Activated CD4-positive, alpha-beta memory T cell treated with anti-CD3 and anti-CD28 coated beads, Interleukin-2, amount 10 ng/mL, durations not matched to agents 7 days and 5 days (primary cell): ENCODE measurements around the gene CACNA1A. TPM values are rescaled to one million over a fixed set of nuclear protein-coding genes. Genes with fewer than 3 reads are reported as not detected.
"Not testable (repeated sequence)": the region's sequence is repeated elsewhere in the genome, so short reads cannot be mapped to it uniquely, and the experiment has no call there.

Source experiments
- CTCF ChIA-PET: fragments of 350-600 bp; sonication (Branson Sonifier 250); formaldehyde crosslinking; loops from one replicate; lab custom pipeline; 2021; ENCODE audit warnings: antibody characterized with exemption, inconsistent platforms; lab: Charles Lee
- POLR2A ChIA-PET: fragments of 350-600 bp; sonication (Branson Sonifier 250); formaldehyde crosslinking; loops from one replicate; lab custom pipeline; 2021; ENCODE audit warnings: antibody characterized with exemption; lab: Charles Lee
- DNase-seq: peaks from one replicate; pipeline ENCODE4 v3.0.0-alpha.2; 2020
- H3K27ac Mint-ChIP-seq: one replicate; pipeline ENCODE4 v1.8.0; 2021; ENCODE audit warnings: mild to moderate bottlenecking, mixed read lengths
- H3K27me3 Mint-ChIP-seq: one replicate; pipeline ENCODE4 v1.8.0; 2021; ENCODE audit warnings: mixed read lengths
- H3K36me3 Mint-ChIP-seq: one replicate; pipeline ENCODE4 v1.8.0; 2021; ENCODE audit warnings: low read depth, mixed read lengths
- H3K4me1 Mint-ChIP-seq: one replicate; pipeline ENCODE4 v1.8.0; 2021; ENCODE audit warnings: mixed read lengths
- H3K4me3 Mint-ChIP-seq: one replicate; pipeline ENCODE4 v1.8.0; 2021; ENCODE audit warnings: mild to moderate bottlenecking, mixed read lengths
- H3K9me3 Mint-ChIP-seq: one replicate; pipeline ENCODE4 v1.8.0; 2021; ENCODE audit warnings: mixed read lengths
- total RNA-seq, 2 experiments: library from RNA; stranded (reverse); gene quantifications; one replicate each; pipeline ENCODE4 v1.2.3, GENCODE V29; 2021

The CACNA1A gene
- total RNA-seq, 2 experiments from 2014 or later = 3.6 to 4.1 TPM

DNA sequence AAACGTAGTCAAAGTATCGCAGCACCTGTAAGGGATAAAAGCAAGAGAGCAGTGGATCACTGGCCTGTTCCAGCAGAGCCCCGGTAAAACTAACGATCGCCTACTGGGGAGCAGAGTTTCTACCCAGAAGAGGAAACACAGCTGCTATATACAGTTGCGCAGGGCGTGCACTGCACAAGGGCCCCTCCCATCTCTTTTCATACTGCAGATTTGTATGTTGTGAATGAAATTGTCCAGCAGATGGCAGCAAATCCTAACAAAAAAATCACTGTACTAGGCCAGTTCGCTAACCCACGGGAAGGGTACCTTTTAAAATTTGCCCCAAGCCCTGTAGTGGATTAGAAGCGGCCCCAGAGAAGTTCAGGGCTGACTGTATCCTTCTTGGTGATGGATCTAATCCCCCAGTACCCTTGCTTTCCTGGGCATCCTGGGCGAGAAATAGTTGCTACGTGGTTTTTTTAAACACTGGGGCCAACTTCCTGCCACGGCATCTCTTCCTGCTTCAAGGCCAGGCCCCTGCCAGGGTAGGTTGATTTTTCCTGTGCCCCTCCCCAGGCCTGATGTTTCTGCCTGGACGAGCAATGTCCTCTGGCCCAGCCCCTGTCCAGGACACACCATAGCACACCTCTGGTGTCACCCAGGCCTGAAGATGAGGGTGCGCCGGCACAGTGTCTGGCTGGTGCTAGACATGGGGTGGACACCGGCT lies 229.0 kb downstream of the CACNA1A start:
- POLR2A ChIA-PET = interaction anchor here (0.7 to 1.4 kb wide), 3 partner anchors 16 to 585 kb away, joined by 3 to 4 read pairs (median 3); no protein-coding TSS in a partner anchor
- Mint-ChIP-seq H3K27me3 (no peaks in the 10 kb centered on the region), H3K36me3 (peaks cover 3% of the 10 kb centered on the region), H3K4me1 (peaks cover 31% of the 10 kb centered on the region), H3K9me3 (no peaks in the 10 kb centered on the region), H3K4me3 (peak overlapping the region; percentile 38), H3K27ac (peak overlapping the region; percentile 87)
- CTCF ChIA-PET = interaction anchor here (0.6 to 3.6 kb wide), 39 partner anchors 9 to 1071 kb away, joined by 3 to 43 read pairs (median 4); partner anchors contain the start of genes ASF1B, IER2 and STX10
- DNase-seq = peak; percentile 74

DNA sequence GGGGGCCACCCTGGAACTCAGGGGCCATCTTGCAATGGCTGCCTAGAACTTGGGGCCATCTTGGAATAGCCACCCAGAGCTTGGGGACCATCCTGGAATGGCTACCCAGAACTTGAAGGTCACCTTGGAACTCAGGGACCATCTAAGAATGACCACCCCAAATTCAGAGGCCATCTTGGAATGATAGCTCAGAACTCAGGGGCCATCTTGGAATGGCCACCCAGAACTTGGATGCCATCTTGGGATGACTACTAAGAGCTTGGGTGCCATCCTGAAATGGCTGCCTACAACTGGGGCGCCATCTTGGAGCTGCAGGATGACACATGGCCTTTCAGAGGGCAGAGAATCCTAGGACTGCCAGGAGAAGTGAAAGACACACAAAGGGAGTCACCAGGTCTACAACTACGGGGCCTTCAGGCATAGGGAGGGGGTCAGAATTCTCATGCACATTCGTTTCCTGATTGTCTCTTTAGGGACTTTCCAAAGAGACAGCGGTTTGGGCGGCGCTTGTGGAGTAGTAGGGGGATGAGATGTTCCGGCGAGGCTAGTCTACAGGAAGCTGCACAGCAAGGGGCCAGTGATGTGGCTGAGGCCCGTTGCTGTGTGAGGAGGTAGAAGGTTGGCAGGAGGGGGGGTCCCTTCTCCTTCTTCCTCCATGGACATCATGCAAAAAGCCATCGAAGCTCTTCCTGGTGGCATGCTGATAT lies 231.1 kb downstream of the CACNA1A start:
- peaks cover 3% of the 10 kb centered on the region for H3K36me3 Mint-ChIP-seq
- no peaks in the 10 kb centered on the region for H3K27me3 Mint-ChIP-seq
- H3K4me3 Mint-ChIP-seq = peak overlapping the region; percentile 4
- POLR2A ChIA-PET = interaction anchor here (1.4 kb wide), 1 partner anchor 79 kb away, joined by 3 read pairs; no protein-coding TSS in a partner anchor
- DNase-seq = peak; percentile 42
- H3K27ac Mint-ChIP-seq = peak overlapping the region; percentile 23
- peaks cover 31% of the 10 kb centered on the region for H3K4me1 Mint-ChIP-seq
- H3K9me3 Mint-ChIP-seq = no peaks in the 10 kb centered on the region
- CTCF ChIA-PET = interaction anchor here (0.7 to 1.3 kb wide), 3 partner anchors 12 to 80 kb away, joined by 3 to 6 read pairs (median 3); no protein-coding TSS in a partner anchor

GRCh38 chr19:13270514-13271105 lies 235.7 kb downstream of the CACNA1A start:
- peaks cover 3% of the 10 kb centered on the region for H3K36me3 Mint-ChIP-seq
- peaks cover 6% of the 10 kb centered on the region for H3K4me1 Mint-ChIP-seq
- no peaks in the 10 kb centered on the region for H3K27me3 Mint-ChIP-seq
- DNase-seq = no peak
- no peak overlapping the region for H3K27ac Mint-ChIP-seq
- ChIA-PET POLR2A (no interaction called here), CTCF (no interaction called here)
- no peaks in the 10 kb centered on the region for H3K9me3 Mint-ChIP-seq
- H3K4me3 Mint-ChIP-seq = no peak overlapping the region

DNA sequence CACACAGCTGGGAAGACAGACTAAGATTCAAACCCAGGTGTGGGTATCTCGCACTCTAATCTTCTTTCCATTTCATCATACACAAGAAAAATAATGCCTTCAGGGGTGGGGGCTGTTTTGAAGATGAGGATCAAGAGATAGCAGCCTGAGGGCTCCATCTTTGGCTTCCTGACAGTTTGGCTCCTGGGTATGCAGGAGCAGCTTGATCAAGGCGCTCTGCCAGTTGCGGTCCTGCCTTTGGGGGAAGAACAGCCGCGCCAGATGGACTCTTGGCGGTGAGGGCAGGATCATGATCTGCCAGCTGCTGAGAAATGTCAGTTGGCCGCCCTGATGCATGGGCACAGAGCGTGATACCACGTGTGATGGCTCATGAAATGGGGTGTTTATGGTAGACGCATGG lies 236.9 kb downstream of the CACNA1A start:
- POLR2A ChIA-PET = no interaction called here
- H3K9me3 Mint-ChIP-seq = no peaks in the 10 kb centered on the region
- CTCF ChIA-PET = interaction anchor here (0.7 to 0.9 kb wide), 4 partner anchors 8 to 664 kb away, joined by 3 to 4 read pairs (median 3); no protein-coding TSS in a partner anchor

GRCh38 chr19:13267889-13268288 lies 238.4 kb downstream of the CACNA1A start:
- ChIA-PET POLR2A (no interaction called here), CTCF (interaction anchor here (1.3 kb wide), 2 partner anchors 11 to 73 kb away, joined by 3 to 5 read pairs; no protein-coding TSS in a partner anchor)
- H3K36me3 Mint-ChIP-seq = no peaks in the 10 kb centered on the region
- no peak overlapping the region for H3K27ac Mint-ChIP-seq
- peaks cover 16% of the 10 kb centered on the region for H3K27me3 Mint-ChIP-seq
- DNase-seq = no peak
- no peaks in the 10 kb centered on the region for H3K4me1 Mint-ChIP-seq
- H3K9me3 Mint-ChIP-seq = no peaks in the 10 kb centered on the region
- no peak overlapping the region for H3K4me3 Mint-ChIP-seq

More for the DNA sequence above, 236.9 kb downstream of the CACNA1A start:
- no peaks in the 10 kb centered on the region for H3K4me1 Mint-ChIP-seq
- DNase-seq = no peak
- peaks cover 3% of the 10 kb centered on the region for H3K36me3 Mint-ChIP-seq
- H3K4me3 Mint-ChIP-seq = no peak overlapping the region
- H3K27me3 Mint-ChIP-seq = peaks cover 10% of the 10 kb centered on the region
- no peak overlapping the region for H3K27ac Mint-ChIP-seq

GRCh38 chr19:13267131-13267530 lies 239.1 kb downstream of the CACNA1A start:
- POLR2A ChIA-PET = no interaction called here
- CTCF ChIA-PET = interaction anchor here (1.3 kb wide), 2 partner anchors 11 to 72 kb away, joined by 3 to 5 read pairs; no protein-coding TSS in a partner anchor

DNA sequence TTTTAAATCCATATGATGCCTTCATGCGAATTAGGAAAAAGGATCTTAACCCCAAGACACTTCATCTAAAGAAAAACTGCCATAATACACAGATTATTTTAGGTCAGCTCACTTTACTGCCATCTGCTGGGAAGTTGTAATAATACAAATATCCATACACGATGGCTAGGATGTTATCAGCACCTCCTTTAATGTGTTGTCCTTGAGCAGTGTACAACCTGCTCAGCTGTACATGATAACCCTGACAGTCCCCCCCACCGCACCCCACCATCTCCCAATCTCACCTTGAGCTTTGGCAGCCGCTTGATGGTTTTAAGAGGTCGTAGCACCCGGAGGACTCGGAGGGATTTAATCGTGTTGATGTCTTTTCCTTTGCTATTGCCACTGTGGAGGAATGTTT lies 243.8 kb downstream of the CACNA1A start:
- H3K27me3 Mint-ChIP-seq = peaks cover 26% of the 10 kb centered on the region
- H3K36me3 Mint-ChIP-seq = peaks cover 5% of the 10 kb centered on the region
- ChIA-PET POLR2A (interaction anchor here (0.6 to 1.5 kb wide), 5 partner anchors 11 to 487 kb away, joined by 3 to 4 read pairs (median 4); no protein-coding TSS in a partner anchor), CTCF (interaction anchor here (0.6 to 2.6 kb wide), 16 partner anchors 9 to 286 kb away, joined by 3 to 32 read pairs (median 4); partner anchors contain the start of genes IER2, NACC1 and STX10)
- no peak overlapping the region for H3K27ac Mint-ChIP-seq
- H3K9me3 Mint-ChIP-seq = no peaks in the 10 kb centered on the region
- H3K4me1 Mint-ChIP-seq = peaks cover 20% of the 10 kb centered on the region
- no peak overlapping the region for H3K4me3 Mint-ChIP-seq
- peak; percentile 21 for DNase-seq

More at GRCh38 chr19:13267131-13267530, 239.1 kb downstream of the CACNA1A start:
- Mint-ChIP-seq H3K36me3 (no peaks in the 10 kb centered on the region), H3K4me1 (peaks cover 5% of the 10 kb centered on the region), H3K27me3 (peaks cover 19% of the 10 kb centered on the region), H3K27ac (no peak overlapping the region), H3K4me3 (no peak overlapping the region), H3K9me3 (no peaks in the 10 kb centered on the region)
- no peak for DNase-seq

DNA sequence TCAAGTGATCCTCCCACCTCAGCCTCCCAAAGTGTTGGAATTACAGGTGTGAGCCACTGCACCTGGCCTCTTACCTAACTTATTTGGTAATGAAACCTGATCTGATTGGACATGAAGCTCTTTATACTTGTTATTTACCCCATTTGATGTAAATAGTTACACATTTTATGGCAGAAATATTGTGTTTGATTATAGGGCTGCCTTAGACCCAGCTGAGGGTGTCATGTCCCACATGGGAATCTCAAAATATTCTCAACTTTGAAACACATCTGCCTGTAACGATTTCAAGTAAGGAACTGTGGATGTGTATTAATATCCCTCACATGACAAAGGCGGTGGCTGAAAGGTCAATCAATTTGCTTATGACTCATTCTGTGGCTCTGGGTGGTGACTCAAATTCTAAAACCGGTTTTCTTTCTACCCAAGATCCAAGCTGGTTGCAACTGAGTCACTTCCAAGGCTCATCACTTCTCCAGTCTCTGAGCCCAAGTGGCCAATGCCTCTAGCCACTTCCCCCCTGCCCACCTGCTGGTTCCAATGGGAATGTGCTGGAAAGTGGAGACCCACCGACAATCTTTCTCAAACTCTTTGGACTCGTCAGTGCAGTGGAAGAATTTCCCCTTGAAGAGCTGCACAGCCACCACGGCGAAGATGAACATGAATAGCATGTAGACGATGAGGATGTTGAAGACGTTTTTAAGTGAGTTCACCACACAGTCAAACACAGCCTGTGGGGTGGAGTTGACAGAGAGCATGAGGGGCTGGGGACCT lies 245.2 kb downstream of the CACNA1A start:
- Mint-ChIP-seq H3K27me3 (peaks cover 33% of the 10 kb centered on the region), H3K9me3 (peaks cover 6% of the 10 kb centered on the region), H3K27ac (peak overlapping the region; percentile 73), H3K4me1 (peaks cover 20% of the 10 kb centered on the region), H3K36me3 (peaks cover 10% of the 10 kb centered on the region), H3K4me3 (no peak overlapping the region)
- ChIA-PET POLR2A (interaction anchor here (0.9 to 1.5 kb wide), 7 partner anchors 16 to 771 kb away, joined by 3 to 12 read pairs (median 3); partner anchors contain the start of genes IL27RA and NACC1), CTCF (interaction anchor here (0.6 to 1.9 kb wide), 8 partner anchors 9 to 485 kb away, joined by 3 to 13 read pairs (median 3); no protein-coding TSS in a partner anchor)
- peak; percentile 42 for DNase-seq

- POLR2A ChIA-PET = no interaction called here
- no peak overlapping the region for H3K4me3 Mint-ChIP-seq
- H3K36me3 Mint-ChIP-seq = peaks cover 10% of the 10 kb centered on the region
- H3K4me1 Mint-ChIP-seq = peaks cover 14% of the 10 kb centered on the region
- no peak overlapping the region for H3K27ac Mint-ChIP-seq
- CTCF ChIA-PET = no interaction called here
- no peak for DNase-seq
- H3K9me3 Mint-ChIP-seq = peaks cover 6% of the 10 kb centered on the region
- H3K27me3 Mint-ChIP-seq = peaks cover 18% of the 10 kb centered on the region
Observed at GRCh38 chr19:13256918-13257317, 249.4 kb downstream of the CACNA1A start.

- H3K4me1 Mint-ChIP-seq, H3K9me3 Mint-ChIP-seq, H3K27ac Mint-ChIP-seq, CTCF ChIA-PET, H3K4me3 Mint-ChIP-seq, POLR2A ChIA-PET, DNase-seq: not testable (repeated sequence)
- H3K36me3 Mint-ChIP-seq = peaks cover 10% of the 10 kb centered on the region
- peaks cover 19% of the 10 kb centered on the region for H3K27me3 Mint-ChIP-seq
Observed at GRCh38 chr19:13256398-13256797, 249.9 kb downstream of the CACNA1A start.

DNA sequence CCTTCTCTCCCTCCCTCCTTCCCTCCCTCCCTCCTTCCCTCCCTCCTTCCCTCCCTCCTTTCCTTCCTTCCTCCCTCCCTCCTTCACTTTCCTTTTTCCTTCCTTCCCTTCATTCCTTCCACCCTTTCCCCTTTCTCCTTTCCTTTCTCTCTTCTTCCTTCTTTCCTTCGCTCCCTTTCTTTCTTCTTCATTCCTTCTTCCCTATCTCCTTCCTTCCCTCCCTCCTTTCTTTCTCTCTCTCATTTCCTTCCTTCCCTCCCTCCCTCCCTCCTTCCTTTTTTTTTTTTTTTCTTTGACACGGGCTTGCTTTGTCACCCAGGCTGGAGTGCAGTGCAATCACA lies 250.6 kb downstream of the CACNA1A start:
- Mint-ChIP-seq H3K36me3 (peaks cover 10% of the 10 kb centered on the region), H3K4me3 (no peak overlapping the region), H3K9me3 (peaks cover 6% of the 10 kb centered on the region), H3K27me3 (peaks cover 19% of the 10 kb centered on the region), H3K4me1 (peaks cover 2% of the 10 kb centered on the region), H3K27ac (no peak overlapping the region)
- DNase-seq = no peak
- ChIA-PET POLR2A (no interaction called here), CTCF (no interaction called here)
